Adrenal gland (tissue), 5 donors: ENCODE data around the gene SLC5A1.

ENCODE experiments used
- POLR2A ChIP-seq, 2 donors: fragments of 450-650 bp; IDR thresholded peaks; one replicate each; pipeline ENCODE4 v1.6.1; 2017; ENCODE audit warnings: antibody characterized with exemption in 2 of 2, mild to moderate bottlenecking in 2 of 2, moderate library complexity in 1 of 2
- TF ChIP-seq, protein P1 (sequence below), 6 experiments: fragments of 450-650 bp in 4 of 6; fragments of 200-600 bp in 2 of 6; sonication (generic) in 1 of 6; IDR thresholded peaks; 1 replicate in 5 of 6; 2 replicates in 1 of 6; pipeline versions ENCODE4 v1.5.1 to v1.8.0; 2016 to 2021; ENCODE audit warnings: antibody characterized with exemption in 6 of 6, mild to moderate bottlenecking in 2 of 6, moderate library complexity in 1 of 6
- donor health status: DM: no; HTN: no; CAD: no.

DNA sequence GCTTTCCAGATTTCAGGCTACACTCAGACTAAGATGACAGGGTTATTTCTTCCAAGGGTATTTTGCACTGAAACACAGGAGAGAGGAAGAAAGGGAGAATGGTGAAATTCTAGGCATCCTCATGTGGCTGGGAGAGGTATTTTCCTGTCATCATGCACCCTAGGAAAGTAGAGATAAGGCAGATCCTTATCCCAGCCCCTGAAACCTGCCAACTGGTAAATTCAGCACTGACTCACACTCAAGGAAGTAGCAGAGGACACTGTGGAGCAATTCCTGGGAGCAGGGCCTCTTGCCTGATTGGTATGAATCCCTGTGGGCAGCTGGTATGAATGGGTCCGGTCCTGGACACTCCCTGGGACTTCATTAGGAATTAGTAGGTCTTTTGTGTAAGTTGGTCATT lies 37.6 kb upstream of the SLC5A1 start:
- TF ChIP-seq, protein P1, sequence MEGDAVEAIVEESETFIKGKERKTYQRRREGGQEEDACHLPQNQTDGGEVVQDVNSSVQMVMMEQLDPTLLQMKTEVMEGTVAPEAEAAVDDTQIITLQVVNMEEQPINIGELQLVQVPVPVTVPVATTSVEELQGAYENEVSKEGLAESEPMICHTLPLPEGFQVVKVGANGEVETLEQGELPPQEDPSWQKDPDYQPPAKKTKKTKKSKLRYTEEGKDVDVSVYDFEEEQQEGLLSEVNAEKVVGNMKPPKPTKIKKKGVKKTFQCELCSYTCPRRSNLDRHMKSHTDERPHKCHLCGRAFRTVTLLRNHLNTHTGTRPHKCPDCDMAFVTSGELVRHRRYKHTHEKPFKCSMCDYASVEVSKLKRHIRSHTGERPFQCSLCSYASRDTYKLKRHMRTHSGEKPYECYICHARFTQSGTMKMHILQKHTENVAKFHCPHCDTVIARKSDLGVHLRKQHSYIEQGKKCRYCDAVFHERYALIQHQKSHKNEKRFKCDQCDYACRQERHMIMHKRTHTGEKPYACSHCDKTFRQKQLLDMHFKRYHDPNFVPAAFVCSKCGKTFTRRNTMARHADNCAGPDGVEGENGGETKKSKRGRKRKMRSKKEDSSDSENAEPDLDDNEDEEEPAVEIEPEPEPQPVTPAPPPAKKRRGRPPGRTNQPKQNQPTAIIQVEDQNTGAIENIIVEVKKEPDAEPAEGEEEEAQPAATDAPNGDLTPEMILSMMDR (IDR thresholded peaks at IDR 0.05): no peak
- TF ChIP-seq POLR2A (IDR thresholded peaks at IDR 0.05): no peak
